H1 (cell line): ENCODE measurements around the gene SPPL2A. TPM values are rescaled to one million over a fixed set of nuclear protein-coding genes. Genes with fewer than 3 reads are reported as not detected.

Source experiments
- CHD1 ChIP-seq: IDR thresholded peaks from 2 replicates; pipeline ENCODE4 v1.6.1; 2012; ENCODE audit warnings: low read depth, low read length, improper control_type of control experiment
- HDAC6 ChIP-seq: IDR thresholded peaks from one replicate; pipeline ENCODE4 v1.7.1; 2012; ENCODE audit warnings: low read depth, mild to moderate bottlenecking, inconsistent platforms, low read length, moderate library complexity
- RAD21 ChIP-seq, 2 experiments: IDR thresholded peaks in 1 of 2; conservative IDR thresholded peaks in 1 of 2; 2 replicates each; pipeline ENCODE4 v1.6.1; 2011; ENCODE audit warnings: low read depth in 2 of 2, low read length in 2 of 2, improper control_type of control experiment in 1 of 2, inconsistent platforms in 1 of 2, mild to moderate bottlenecking in 1 of 2, moderate library complexity in 1 of 2
- polyA plus RNA-seq, 7 experiments: library from polyadenylated mRNA; depleted of rRNA in 3 of 7; stranded (reverse) in 5 of 7; unstranded in 2 of 7; fragments of >200 nt in 5 of 7; fragments of 200-250 nt in 2 of 7; gene quantifications; 1 replicate in 5 of 7; 2 replicates in 1 of 7; 4 replicates in 1 of 7; pipeline versions ENCODE4 v1.2.1 to v1.2.3, GENCODE V29; 2011 to 2013; ENCODE audit warnings: missing spikeins in 2 of 7, mixed read lengths in 2 of 7
- total RNA-seq: library from RNA; stranded (reverse); fragmentation: NEBNext Ultra II Directional; extraction: Animal tissue kit (Norgen Biotek cat#: 25700); gene quantifications from 2 replicates; pipeline ENCODE4 v1.2.1, GENCODE V29; 2021

SPPL2A gene
- total and polyA plus RNA-seq, 2 of the 8 experiments (the other 6 are each of a cell fraction or from before 2014, with no cell fraction given): 15.6 to 52.9 TPM

DNA sequence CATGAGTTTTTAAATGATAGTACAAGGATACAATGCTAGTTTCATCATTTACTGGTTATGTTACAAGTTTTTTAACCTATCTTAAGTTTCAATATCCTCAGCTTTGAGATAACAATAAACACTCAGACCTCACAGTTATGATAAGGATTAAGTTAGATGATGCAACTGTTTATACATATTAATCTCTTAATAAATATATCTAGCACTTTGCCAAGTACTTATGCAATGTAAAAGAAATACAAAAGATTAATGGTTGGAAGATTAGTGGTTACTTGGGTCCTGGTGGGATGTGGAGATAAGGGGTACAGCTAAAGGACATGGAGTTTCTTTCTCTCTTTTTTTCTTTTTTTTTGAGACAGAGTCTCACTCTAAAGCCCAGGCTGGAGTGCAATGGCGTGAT, 12.0 kb downstream of the SPPL2A start (continued):
- TF ChIP-seq RAD21 (IDR thresholded peaks at IDR 0.05 in 1 of 2, conservative IDR thresholded peaks at IDR 0.05 in 1 of 2; ENCODE audit: low read depth in 2 of 2, low read length in 2 of 2): no peak
- no peak for TF ChIP-seq HDAC6
- TF ChIP-seq CHD1: no peak
